HFFc6 (cell line): Measurements from ENCODE around the gene SCO2. TPM values are rescaled to one million over a fixed set of nuclear protein-coding genes. Genes with fewer than 3 reads are reported as not detected.

ENCODE experiments used
- DNase-seq: peaks from one replicate; pipeline ENCODE4 v3.0.0-alpha.2; 2018
- H3K27ac Mint-ChIP-seq: 2 replicates; pipeline ENCODE4 v1.8.0; 2020; ENCODE audit warnings: mild to moderate bottlenecking, mixed read lengths
- H3K27me3 Mint-ChIP-seq: 2 replicates; pipeline ENCODE4 v1.8.0; 2021; ENCODE audit warnings: mild to moderate bottlenecking, moderate library complexity, mixed read lengths; ENCODE audit not compliant: insufficient read depth
- H3K36me3 Mint-ChIP-seq: 2 replicates; pipeline ENCODE4 v1.8.0; 2021; ENCODE audit warnings: low read depth, mixed read lengths
- H3K4me1 Mint-ChIP-seq: 2 replicates; pipeline ENCODE4 v1.8.0; 2020; ENCODE audit warnings: low read depth, mixed read lengths
- H3K4me3 Mint-ChIP-seq: 2 replicates; pipeline ENCODE4 v1.8.0; 2020; ENCODE audit warnings: mild to moderate bottlenecking, moderate library complexity, mixed read lengths
- H3K9me3 Mint-ChIP-seq: 2 replicates; pipeline ENCODE4 v1.8.0; 2020; ENCODE audit warnings: mild to moderate bottlenecking, mixed read lengths
- CTCF ChIP-seq: fragments of 200-600 bp; sonication (generic); IDR thresholded peaks from 2 replicates; pipeline ENCODE4 v1.5.0; 2021; ENCODE audit warnings: antibody characterized with exemption, mild to moderate bottlenecking
- total RNA-seq, 6 experiments: library from RNA; stranded (reverse); fragmentation: NEBNext Ultra II Directional; extraction: Animal tissue kit (Norgen Biotek cat#: 25700); gene quantifications; 2 replicates in 1 of 6; 3 replicates in 5 of 6; pipeline ENCODE4 v1.2.3, GENCODE V29; 2021

The SCO2 gene
- total RNA-seq, 6 experiments from 2014 or later = 2.7 to 11.1 (median 9.7) TPM

- no peak for DNase-seq
- Mint-ChIP-seq H3K4me1 (no peaks in the 10 kb centered on the region), H3K4me3 (no peak overlapping the region), H3K36me3 (no peaks in the 10 kb centered on the region), H3K27ac (no peak overlapping the region), H3K27me3 (peaks cover 8% of the 10 kb centered on the region), H3K9me3 (no peaks in the 10 kb centered on the region)
- TF ChIP-seq CTCF = no peak
These were observed 45.5 kb upstream of the SCO2 start for GRCh38 chr22:50570861-50571260.

- no peak for TF ChIP-seq CTCF
- no peaks in the 10 kb centered on the region for H3K9me3 Mint-ChIP-seq
- H3K27ac Mint-ChIP-seq = no peak overlapping the region
- DNase-seq = no peak
- no peaks in the 10 kb centered on the region for H3K4me1 Mint-ChIP-seq
- no peak overlapping the region for H3K4me3 Mint-ChIP-seq
- H3K27me3 Mint-ChIP-seq = peaks cover 10% of the 10 kb centered on the region
- no peaks in the 10 kb centered on the region for H3K36me3 Mint-ChIP-seq
These were observed 44.6 kb upstream of the SCO2 start for GRCh38 chr22:50569896-50570535.

GRCh38 chr22:50569041-50569459 is 43.7 kb upstream of the SCO2 start:
- no peak overlapping the region for H3K4me3 Mint-ChIP-seq
- H3K27ac Mint-ChIP-seq = no peak overlapping the region
- H3K9me3 Mint-ChIP-seq = no peaks in the 10 kb centered on the region
- DNase-seq = no peak
- H3K36me3 Mint-ChIP-seq = no peaks in the 10 kb centered on the region
- peaks cover 9% of the 10 kb centered on the region for H3K27me3 Mint-ChIP-seq
- TF ChIP-seq CTCF = no peak
- no peaks in the 10 kb centered on the region for H3K4me1 Mint-ChIP-seq

GRCh38 chr22:50568626-50569025 is 43.2 kb upstream of the SCO2 start:
- DNase-seq = no peak
- Mint-ChIP-seq H3K27me3 (peaks cover 9% of the 10 kb centered on the region), H3K4me3 (no peak overlapping the region), H3K4me1 (peaks cover under 1% of the 10 kb centered on the region; the same call in 1 of the 2 replicates), H3K27ac (no peak overlapping the region), H3K36me3 (no peaks in the 10 kb centered on the region), H3K9me3 (no peaks in the 10 kb centered on the region)
- no peak for TF ChIP-seq CTCF

GRCh38 chr22:50567721-50568252 is 42.4 kb upstream of the SCO2 start:
- peaks cover 9% of the 10 kb centered on the region for H3K4me1 Mint-ChIP-seq
- no peaks in the 10 kb centered on the region for H3K36me3 Mint-ChIP-seq
- no peak overlapping the region for H3K27ac Mint-ChIP-seq
- no peaks in the 10 kb centered on the region for H3K9me3 Mint-ChIP-seq
- TF ChIP-seq CTCF = no peak
- no peak overlapping the region for H3K4me3 Mint-ChIP-seq
- no peak for DNase-seq
- H3K27me3 Mint-ChIP-seq = peaks cover 11% of the 10 kb centered on the region
